ENCODE data around the gene ARHGEF2. TPM values are rescaled to one million over a fixed set of nuclear protein-coding genes. Genes with fewer than 3 reads are reported as not detected.
A peak's percentile ranks its signal among the peaks of the same experiment; 100 is the strongest.

ARHGEF2 gene
- total and polyA plus RNA-seq, 2 of the 13 experiments (the other 11 are each of a cell fraction or from before 2014, with no cell fraction given) = 16.1 to 32.1 TPM

- 0 out of 2 replicates have a peak, but pooled peaks have one; percentile 38 for TF ChIP-seq HMGXB3 (CRISPR knock-in tag; IDR thresholded peaks at IDR 0.05; ENCODE audit: borderline replicate concordance)
- no peak for TF ChIP-seq DZIP1 (CRISPR knock-in tag; IDR thresholded peaks at IDR 0.05)
- peak in 1 of 2 experiments; percentile 10; a peak in 1 of 4 replicates for TF ChIP-seq ATF4 (CRISPR knock-in tag; IDR thresholded peaks at IDR 0.05)
- TF ChIP-seq ZNF430 (CRISPR knock-in tag; IDR thresholded peaks at IDR 0.05) = 0 out of 2 replicates have a peak, but pooled peaks have one; percentile 35
- TF ChIP-seq DMAP1 (CRISPR knock-in tag; IDR thresholded peaks at IDR 0.05) = peak; percentile 79; the same call in 1 of the 2 replicates
- TF ChIP-seq ZMYM4 (CRISPR knock-in tag; IDR thresholded peaks at IDR 0.05) = peak; percentile 51; the same call in 1 of the 2 replicates
- no peak for TF ChIP-seq MEF2D (CRISPR knock-in tag; IDR thresholded peaks at IDR 0.05)
- TF ChIP-seq TEAD3 (CRISPR knock-in tag; optimal IDR thresholded peaks at IDR 0.05; ENCODE audit: borderline replicate concordance) = peak; percentile 50
- peak; percentile 83 to 90 for TF ChIP-seq POLR2A (IDR thresholded peaks at IDR 0.05; ENCODE audit: insufficient read depth in 1 of 2, low read depth in 2 of 2, low read length in 2 of 2)
- TF ChIP-seq PITX1 (CRISPR knock-in tag; IDR thresholded peaks at IDR 0.05) = peak; percentile 3; the same call in 1 of the 2 replicates
- 0 out of 2 replicates have a peak, but pooled peaks have one; percentile 11 for TF ChIP-seq ZFY (CRISPR knock-in tag; IDR thresholded peaks at IDR 0.05)
- peak; percentile 86 for TF ChIP-seq YEATS2 (CRISPR knock-in tag; IDR thresholded peaks at IDR 0.05; ENCODE audit: borderline replicate concordance)
- TF ChIP-seq ZNF331 (CRISPR knock-in tag; IDR thresholded peaks at IDR 0.05) = 0 out of 2 replicates have a peak, but pooled peaks have one; percentile 31
- TF ChIP-seq CREB1 (IDR thresholded peaks at IDR 0.05) = 0 out of 2 replicates have a peak, but pooled peaks have one; percentile 46
- peak; percentile 90 for TF ChIP-seq CREB1 (CRISPR knock-in tag; IDR thresholded peaks at IDR 0.05)
- TF ChIP-seq ZNF788 (CRISPR knock-in tag; IDR thresholded peaks at IDR 0.05; ENCODE audit: borderline replicate concordance) = peak; percentile 67; the same call in 1 of the 2 replicates
- TF ChIP-seq ATF2 (CRISPR knock-in tag; IDR thresholded peaks at IDR 0.05) = 0 out of 2 replicates have a peak, but pooled peaks have one; percentile 27
- TF ChIP-seq ZGPAT (CRISPR knock-in tag; IDR thresholded peaks at IDR 0.05) = peak; percentile 61; the same call in 1 of the 2 replicates
Measured at GRCh38 chr1:156020293-156021092, 42.1 kb upstream of the ARHGEF2 start, which contains the start of gene SSR2 (continued).

Measured in HepG2 (cell line).